Activated naive CD4-positive, alpha-beta T cell treated with anti-CD3 and anti-CD28 coated beads, Interleukin-2, amount 50 U/mL, for 24 hours (primary cell): ENCODE results near the gene TTLL13.

Experiments
- H3K27ac Mint-ChIP-seq: one replicate; pipeline ENCODE4 v1.8.0; 2021; ENCODE audit warnings: mild to moderate bottlenecking, mixed read lengths
- H3K27me3 Mint-ChIP-seq: one replicate; pipeline ENCODE4 v1.8.0; 2021; ENCODE audit warnings: mixed read lengths
- H3K36me3 Mint-ChIP-seq: one replicate; pipeline ENCODE4 v1.8.0; 2021; ENCODE audit warnings: mixed read lengths
- H3K4me1 Mint-ChIP-seq: one replicate; pipeline ENCODE4 v1.8.0; 2021; ENCODE audit warnings: mixed read lengths
- H3K4me3 Mint-ChIP-seq: one replicate; pipeline ENCODE4 v1.8.0; 2021; ENCODE audit warnings: mild to moderate bottlenecking, mixed read lengths
- H3K9me3 Mint-ChIP-seq: one replicate; pipeline ENCODE4 v1.8.0; 2021; ENCODE audit warnings: mixed read lengths

Gene TTLL13

GRCh38 chr15:90211440-90212143 is 37.8 kb upstream of the TTLL13 start:
- Mint-ChIP-seq H3K4me1 (peaks cover 19% of the 10 kb centered on the region), H3K27me3 (no peaks in the 10 kb centered on the region), H3K9me3 (no peaks in the 10 kb centered on the region), H3K36me3 (no peaks in the 10 kb centered on the region), H3K27ac (no peak overlapping the region), H3K4me3 (no peak overlapping the region)

- H3K36me3 Mint-ChIP-seq: no peaks in the 10 kb centered on the region
- no peaks in the 10 kb centered on the region for H3K27me3 Mint-ChIP-seq
- no peak overlapping the region for H3K4me3 Mint-ChIP-seq
- H3K4me1 Mint-ChIP-seq: peaks cover 19% of the 10 kb centered on the region
- no peak overlapping the region for H3K27ac Mint-ChIP-seq
- H3K9me3 Mint-ChIP-seq: no peaks in the 10 kb centered on the region
These were observed 36.9 kb upstream of the TTLL13 start for GRCh38 chr15:90212221-90213098.

GRCh38 chr15:90213122-90213817 is 36.1 kb upstream of the TTLL13 start:
- Mint-ChIP-seq H3K4me1 (peaks cover 19% of the 10 kb centered on the region), H3K36me3 (no peaks in the 10 kb centered on the region), H3K9me3 (no peaks in the 10 kb centered on the region), H3K4me3 (no peak overlapping the region), H3K27me3 (no peaks in the 10 kb centered on the region), H3K27ac (peak overlapping the region; percentile 41)

DNA sequence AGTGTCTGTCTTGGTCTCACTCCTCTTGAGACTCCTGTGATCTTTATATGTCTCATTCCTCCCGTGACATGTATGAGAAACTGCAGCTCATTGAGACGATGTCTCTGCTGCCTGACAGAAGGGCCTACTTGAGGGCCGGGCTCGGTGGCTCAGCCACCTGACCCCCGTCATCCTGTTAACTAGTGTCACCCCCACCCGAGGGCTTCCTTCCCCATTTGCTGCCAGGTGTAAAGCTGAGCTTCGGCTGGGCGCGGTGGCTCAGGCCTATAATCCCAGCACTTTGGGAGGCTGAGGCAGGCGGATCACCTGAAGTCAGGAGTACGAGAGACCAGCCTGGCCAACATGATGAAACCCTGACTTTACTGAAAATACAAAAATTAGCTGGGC is 35.5 kb upstream of the TTLL13 start:
- H3K27ac Mint-ChIP-seq: no peak overlapping the region
- H3K36me3 Mint-ChIP-seq: no peaks in the 10 kb centered on the region
- no peak overlapping the region for H3K4me3 Mint-ChIP-seq
- no peaks in the 10 kb centered on the region for H3K9me3 Mint-ChIP-seq
- peaks cover 22% of the 10 kb centered on the region for H3K4me1 Mint-ChIP-seq
- H3K27me3 Mint-ChIP-seq: no peaks in the 10 kb centered on the region

DNA sequence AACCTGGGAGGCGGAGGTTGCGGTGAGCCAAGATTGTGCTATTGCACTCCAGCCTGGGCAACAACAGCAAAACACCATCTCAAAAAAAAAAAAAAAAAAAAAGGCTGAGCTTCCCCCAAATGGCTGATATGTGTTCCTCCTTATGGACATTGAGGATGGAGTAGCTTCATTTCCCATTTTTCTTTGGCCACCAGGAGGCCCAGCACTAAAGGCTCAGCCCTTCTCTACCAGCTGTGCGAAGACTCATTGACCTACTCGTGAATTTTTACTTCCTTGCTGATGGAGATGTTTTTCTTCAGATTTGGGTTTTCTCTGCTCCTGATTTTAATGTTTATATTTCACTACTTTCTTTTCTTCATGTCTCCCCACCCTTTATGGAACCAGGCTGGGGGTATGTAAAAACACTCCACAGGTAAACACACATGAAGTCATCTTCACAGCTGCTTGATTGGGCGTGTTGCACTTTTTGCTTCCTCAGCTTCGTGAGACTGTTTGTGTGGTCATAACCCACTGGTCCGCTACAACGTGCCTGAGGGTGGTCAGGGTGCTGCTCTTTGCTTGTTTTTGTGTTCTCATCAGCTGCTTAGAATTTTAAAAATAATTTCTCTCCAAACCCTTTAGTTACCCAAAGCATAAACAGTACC is 34.7 kb upstream of the TTLL13 start:
- no peak overlapping the region for H3K4me3 Mint-ChIP-seq
- no peak overlapping the region for H3K27ac Mint-ChIP-seq
- H3K9me3 Mint-ChIP-seq: no peaks in the 10 kb centered on the region
- no peaks in the 10 kb centered on the region for H3K36me3 Mint-ChIP-seq
- no peaks in the 10 kb centered on the region for H3K27me3 Mint-ChIP-seq
- H3K4me1 Mint-ChIP-seq: peaks cover 28% of the 10 kb centered on the region

DNA sequence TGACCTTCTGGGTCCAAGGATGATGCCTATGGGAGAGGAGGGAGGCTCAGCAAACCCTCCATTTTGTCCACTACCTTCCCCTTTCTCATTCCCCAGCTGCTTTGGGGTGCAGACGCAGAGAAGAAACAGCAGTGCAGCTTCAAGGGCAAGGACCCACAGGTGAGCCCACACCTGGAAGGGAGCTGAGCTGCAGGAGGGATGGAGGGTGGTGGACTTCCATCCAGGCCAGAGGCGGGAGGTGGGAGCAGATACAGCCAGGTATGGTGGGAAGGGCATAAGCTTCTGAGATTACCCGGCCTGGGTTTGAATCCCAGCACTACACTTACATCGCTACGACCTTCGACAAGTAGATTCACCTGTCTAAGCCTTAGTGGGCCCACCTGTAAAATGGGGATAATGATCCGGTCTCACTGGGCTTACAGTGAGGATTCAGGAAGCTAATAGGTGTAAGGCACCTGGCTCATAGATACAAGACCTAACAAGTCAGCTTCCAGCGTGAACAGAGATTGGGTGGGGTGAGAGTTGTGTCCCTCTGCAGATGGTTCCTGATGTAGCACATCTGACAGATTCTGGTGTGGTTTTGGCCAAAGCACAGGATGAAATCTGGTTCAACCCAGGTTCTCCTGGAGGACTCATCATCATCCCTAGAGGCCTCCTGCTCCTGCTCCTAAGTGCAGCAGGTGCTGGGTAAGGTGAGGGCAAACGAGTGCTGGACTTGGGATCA is 31.5 kb upstream of the TTLL13 start:
- Mint-ChIP-seq H3K4me3 (no peak overlapping the region), H3K4me1 (peaks cover 20% of the 10 kb centered on the region), H3K36me3 (no peaks in the 10 kb centered on the region), H3K27ac (no peak overlapping the region), H3K9me3 (no peaks in the 10 kb centered on the region), H3K27me3 (no peaks in the 10 kb centered on the region)

- peaks cover 17% of the 10 kb centered on the region for H3K4me1 Mint-ChIP-seq
- H3K27me3 Mint-ChIP-seq: no peaks in the 10 kb centered on the region
- no peak overlapping the region for H3K4me3 Mint-ChIP-seq
- no peak overlapping the region for H3K27ac Mint-ChIP-seq
- H3K9me3 Mint-ChIP-seq: no peaks in the 10 kb centered on the region
- H3K36me3 Mint-ChIP-seq: no peaks in the 10 kb centered on the region
These were observed 29.8 kb upstream of the TTLL13 start for GRCh38 chr15:90219421-90220141.

DNA sequence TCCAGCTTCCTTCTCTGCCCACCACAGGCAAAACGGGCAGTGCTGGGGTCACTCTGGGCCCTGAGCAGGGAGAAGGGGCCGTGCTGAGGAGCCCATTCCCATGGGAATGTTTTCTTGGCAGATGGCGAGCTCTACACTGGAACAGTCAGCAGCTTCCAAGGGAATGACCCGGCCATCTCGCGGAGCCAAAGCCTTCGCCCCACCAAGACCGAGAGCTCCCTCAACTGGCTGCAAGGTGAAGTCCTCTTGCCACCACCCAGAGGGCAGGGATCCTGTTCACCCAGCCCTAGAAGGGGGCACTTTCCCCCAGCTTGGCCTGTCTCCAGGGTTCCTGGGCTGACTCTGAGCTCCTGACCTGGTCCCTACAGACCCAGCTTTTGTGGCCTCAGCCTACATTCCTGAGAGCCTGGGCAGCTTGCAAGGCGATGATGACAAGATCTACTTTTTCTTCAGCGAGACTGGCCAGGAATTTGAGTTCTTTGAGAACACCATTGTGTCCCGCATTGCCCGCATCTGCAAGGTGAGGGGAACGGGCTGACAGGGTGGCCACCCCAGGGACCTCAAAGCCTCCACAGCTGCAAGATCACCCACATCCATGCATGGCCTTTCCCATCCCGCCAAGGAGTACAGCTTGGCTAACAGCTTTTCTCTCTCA is 28.0 kb upstream of the TTLL13 start:
- no peak overlapping the region for H3K4me3 Mint-ChIP-seq
- no peaks in the 10 kb centered on the region for H3K27me3 Mint-ChIP-seq
- no peaks in the 10 kb centered on the region for H3K9me3 Mint-ChIP-seq
- H3K4me1 Mint-ChIP-seq: peaks cover 17% of the 10 kb centered on the region
- no peak overlapping the region for H3K27ac Mint-ChIP-seq
- no peaks in the 10 kb centered on the region for H3K36me3 Mint-ChIP-seq

- H3K4me3 Mint-ChIP-seq: no peak overlapping the region
- no peak overlapping the region for H3K27ac Mint-ChIP-seq
- no peaks in the 10 kb centered on the region for H3K9me3 Mint-ChIP-seq
- H3K27me3 Mint-ChIP-seq: no peaks in the 10 kb centered on the region
- no peaks in the 10 kb centered on the region for H3K36me3 Mint-ChIP-seq
- peaks cover 17% of the 10 kb centered on the region for H3K4me1 Mint-ChIP-seq
These were observed 26.8 kb upstream of the TTLL13 start for GRCh38 chr15:90222547-90222946.

DNA sequence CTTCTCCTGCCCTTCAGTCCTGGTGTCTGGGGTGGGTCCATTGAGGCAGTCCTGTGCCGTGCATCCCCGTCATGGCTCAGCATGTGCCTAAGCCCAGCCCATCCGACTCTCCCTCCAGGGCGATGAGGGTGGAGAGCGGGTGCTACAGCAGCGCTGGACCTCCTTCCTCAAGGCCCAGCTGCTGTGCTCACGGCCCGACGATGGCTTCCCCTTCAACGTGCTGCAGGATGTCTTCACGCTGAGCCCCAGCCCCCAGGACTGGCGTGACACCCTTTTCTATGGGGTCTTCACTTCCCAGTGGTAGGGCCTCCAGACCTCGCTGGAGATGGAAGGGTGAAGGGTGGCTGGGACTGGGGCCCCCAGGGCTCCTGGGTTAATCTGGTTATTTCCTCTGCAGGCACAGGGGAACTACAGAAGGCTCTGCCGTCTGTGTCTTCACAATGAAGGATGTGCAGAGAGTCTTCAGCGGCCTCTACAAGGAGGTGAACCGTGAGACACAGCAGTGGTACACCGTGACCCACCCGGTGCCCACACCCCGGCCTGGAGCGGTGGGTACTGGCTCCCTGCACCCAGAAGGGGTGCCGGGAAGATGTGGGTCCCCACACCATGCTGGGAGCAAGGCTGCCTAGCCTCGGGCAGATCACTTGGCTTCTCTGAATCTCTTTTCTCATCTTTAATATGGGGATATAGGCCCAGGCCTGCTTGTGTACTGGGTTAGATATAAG is 25.8 kb upstream of the TTLL13 start:
- no peak overlapping the region for H3K27ac Mint-ChIP-seq
- no peaks in the 10 kb centered on the region for H3K27me3 Mint-ChIP-seq
- no peak overlapping the region for H3K4me3 Mint-ChIP-seq
- no peaks in the 10 kb centered on the region for H3K9me3 Mint-ChIP-seq
- no peaks in the 10 kb centered on the region for H3K36me3 Mint-ChIP-seq
- peaks cover 16% of the 10 kb centered on the region for H3K4me1 Mint-ChIP-seq

- H3K4me1 Mint-ChIP-seq: peaks cover 16% of the 10 kb centered on the region
- no peak overlapping the region for H3K27ac Mint-ChIP-seq
- peaks cover 4% of the 10 kb centered on the region for H3K36me3 Mint-ChIP-seq
- H3K27me3 Mint-ChIP-seq: no peaks in the 10 kb centered on the region
- H3K4me3 Mint-ChIP-seq: no peak overlapping the region
- H3K9me3 Mint-ChIP-seq: no peaks in the 10 kb centered on the region
These were observed 24.3 kb upstream of the TTLL13 start for GRCh38 chr15:90225047-90225446.

DNA sequence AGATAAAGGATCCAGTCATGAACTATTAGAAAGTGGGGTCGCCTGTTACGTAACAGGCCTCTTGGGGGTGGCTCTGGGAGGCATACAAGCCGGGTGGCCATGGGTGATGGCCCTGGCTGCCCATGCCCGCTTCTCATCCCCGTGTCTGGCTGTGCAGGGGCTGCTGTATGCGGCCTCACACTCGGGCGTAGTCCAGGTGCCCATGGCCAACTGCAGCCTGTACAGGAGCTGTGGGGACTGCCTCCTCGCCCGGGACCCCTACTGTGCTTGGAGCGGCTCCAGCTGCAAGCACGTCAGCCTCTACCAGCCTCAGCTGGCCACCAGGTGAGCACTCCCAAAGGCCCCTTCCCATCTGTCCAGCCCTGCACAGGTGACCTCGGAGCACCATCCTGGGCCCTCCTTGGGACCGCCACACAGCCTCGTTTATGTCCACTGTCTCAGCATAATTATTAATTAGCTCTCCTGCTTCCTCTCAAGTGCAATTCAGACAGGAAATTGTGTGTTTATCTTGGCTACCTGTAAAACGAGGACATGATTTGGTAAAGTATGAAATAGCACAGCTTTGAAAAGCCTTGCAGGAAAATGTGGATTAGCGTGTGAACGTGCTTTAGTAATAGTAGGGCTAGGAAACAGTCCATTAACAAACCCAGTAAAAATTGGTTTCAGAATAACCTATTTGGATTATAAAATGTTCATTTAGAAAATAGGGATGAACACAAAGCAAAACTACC is 23.7 kb upstream of the TTLL13 start:
- Mint-ChIP-seq H3K27ac (peak overlapping the region; percentile 59), H3K4me3 (no peak overlapping the region), H3K27me3 (no peaks in the 10 kb centered on the region), H3K36me3 (peaks cover 4% of the 10 kb centered on the region), H3K4me1 (peaks cover 21% of the 10 kb centered on the region), H3K9me3 (no peaks in the 10 kb centered on the region)

- no peaks in the 10 kb centered on the region for H3K27me3 Mint-ChIP-seq
- no peak overlapping the region for H3K27ac Mint-ChIP-seq
- peaks cover 13% of the 10 kb centered on the region for H3K36me3 Mint-ChIP-seq
- no peak overlapping the region for H3K4me3 Mint-ChIP-seq
- no peaks in the 10 kb centered on the region for H3K9me3 Mint-ChIP-seq
- peaks cover 38% of the 10 kb centered on the region for H3K4me1 Mint-ChIP-seq
These were observed 22.0 kb upstream of the TTLL13 start for GRCh38 chr15:90227336-90227735.
